Endothelial cell of umbilical vein (primary cell): ENCODE measurements around the gene ZSWIM7. TPM values are rescaled to one million over a fixed set of nuclear protein-coding genes. Genes with fewer than 3 reads are reported as not detected.

Source experiments
- BruUV-seq: library from RNA; stranded (reverse); fragments of 400-500 nt; replicated peaks from 2 replicates; lab custom pipeline; 2021; lab: Mats Ljungman, UMichigan
- CTCF ChIA-PET: fragments of 300-600, 350-600 bp; sonication (Branson Sonifier 250); formaldehyde crosslinking; loops from one replicate; lab custom pipeline; 2021; ENCODE audit warnings: antibody characterized with exemption, inconsistent platforms; lab: Charles Lee
- POLR2A ChIA-PET: fragments of 300-600, 350-600 bp; sonication (Branson Sonifier 250); formaldehyde crosslinking; loops from one replicate; lab custom pipeline; 2021; ENCODE audit warnings: antibody characterized with exemption, inconsistent platforms; lab: Charles Lee
- DNase-seq: peaks from one replicate; pipeline ENCODE4 v3.0.0-alpha.2; 2011; ENCODE audit warnings: low read depth, low spot score
- FAIRE-seq: peaks from 2 replicates; lab custom pipeline; 2011; peaks lifted over from hg19 to GRCh38; lab: Jason Lieb, UNC
- H2AFZ ChIP-seq: 2 replicates; pipeline ENCODE4 v1.6.0; 2012; ENCODE audit warnings: low read depth, low read length, control low read depth, inconsistent platforms
- H3K27ac ChIP-seq: 2 replicates; pipeline ENCODE4 v1.5.1; 2011; ENCODE audit warnings: low read depth, mild to moderate bottlenecking, control low read depth, low read length, moderate library complexity; ENCODE audit not compliant: insufficient read depth
- H3K27me3 ChIP-seq, 2 experiments: 2 replicates each; pipeline versions ENCODE4 v1.6.0 to v1.6.1; 2011; ENCODE audit warnings: low read length in 2 of 2, mixed read lengths in 1 of 2; ENCODE audit not compliant: control insufficient read depth in 2 of 2, insufficient read depth in 2 of 2
- H3K36me3 ChIP-seq, 2 experiments: 2 replicates in 1 of 2; 3 replicates in 1 of 2; pipeline ENCODE4 v1.5.1; 2011; ENCODE audit warnings: low read length in 2 of 2, mild to moderate bottlenecking in 1 of 2, moderate library complexity in 1 of 2; ENCODE audit not compliant: control insufficient read depth in 2 of 2, insufficient read depth in 2 of 2; ENCODE audit errors: extremely low read depth in 1 of 2
- H3K4me1 ChIP-seq: 3 replicates; pipeline ENCODE4 v1.5.1; 2011; ENCODE audit warnings: mild to moderate bottlenecking, low read length; ENCODE audit not compliant: control insufficient read depth, insufficient read depth; ENCODE audit errors: extremely low read depth
- H3K4me2 ChIP-seq: 2 replicates; pipeline ENCODE4 v1.6.1; 2011; ENCODE audit warnings: low read length, control low read depth, mixed read lengths; ENCODE audit not compliant: insufficient read depth
- H3K4me3 ChIP-seq, 3 experiments: fragments of 200-600 bp in 1 of 3; sonication (generic), shearing (Covaris generic) in 1 of 3; replicated peaks in 1 of 3; 2 replicates each; pipeline ENCODE4 v1.5.1; 2011 to 2016; ENCODE audit warnings: control low read depth in 3 of 3, low read length in 3 of 3, mild to moderate bottlenecking in 2 of 3, inconsistent platforms in 1 of 3, low read depth in 1 of 3, moderate library complexity in 1 of 3; ENCODE audit not compliant: insufficient read depth in 1 of 3
- H3K79me2 ChIP-seq: 2 replicates; pipeline ENCODE4 v1.6.0; 2012; ENCODE audit warnings: low read length, inconsistent platforms; ENCODE audit not compliant: control insufficient read depth, insufficient read depth
- H3K9ac ChIP-seq: replicated peaks from 2 replicates; pipeline ENCODE3; 2011; ENCODE audit warnings: low read length, control low read depth; ENCODE audit not compliant: insufficient read depth; ENCODE audit errors: extremely low read depth
- H3K9me1 ChIP-seq: replicated peaks from 3 replicates; pipeline ENCODE4 v1.6.0; 2011; ENCODE audit warnings: mild to moderate bottlenecking, low read length; ENCODE audit not compliant: control insufficient read depth, insufficient read depth; ENCODE audit errors: extremely low read depth
- H3K9me3 ChIP-seq: replicated peaks from 2 replicates; pipeline ENCODE4 v1.5.1; 2012; ENCODE audit warnings: low read length, inconsistent platforms; ENCODE audit not compliant: control insufficient read depth, insufficient read depth
- H4K20me1 ChIP-seq: replicated peaks from 2 replicates; pipeline ENCODE3; 2011; ENCODE audit warnings: mild to moderate bottlenecking, low read length; ENCODE audit not compliant: control insufficient read depth, insufficient read depth; ENCODE audit errors: extremely low read depth
- EZH2 ChIP-seq: IDR thresholded peaks from 2 replicates; pipeline ENCODE4 v1.6.1; 2012; ENCODE audit warnings: borderline replicate concordance, low read depth, mild to moderate bottlenecking, moderate library complexity, low read length, inconsistent platforms; ENCODE audit not compliant: severe bottlenecking
- FOS ChIP-seq: IDR thresholded peaks from 2 replicates; pipeline ENCODE4 v1.6.1; 2011; ENCODE audit warnings: mild to moderate bottlenecking, low read length, moderate library complexity, borderline replicate concordance; ENCODE audit not compliant: insufficient read depth
- GATA2 ChIP-seq: IDR thresholded peaks from 2 replicates; pipeline ENCODE4 v1.7.0; 2011; ENCODE audit warnings: low read depth, mild to moderate bottlenecking, moderate library complexity, mixed read lengths, low read length; ENCODE audit not compliant: insufficient read length, insufficient read depth
- JUN ChIP-seq: IDR thresholded peaks from 2 replicates; pipeline ENCODE4 v1.6.1; 2011; ENCODE audit warnings: borderline replicate concordance, low read depth; ENCODE audit not compliant: insufficient read length, insufficient read depth
- MYC ChIP-seq: IDR thresholded peaks from one replicate; pipeline ENCODE4 v1.6.1; 2011; ENCODE audit warnings: mild to moderate bottlenecking, low read depth, low read length
- POLR2A ChIP-seq: IDR thresholded peaks from 2 replicates; pipeline ENCODE4 v1.6.1; 2012; ENCODE audit warnings: low read depth, mild to moderate bottlenecking, control low read depth, low read length
- POLR2AphosphoS5 ChIP-seq: IDR thresholded peaks from 2 replicates; pipeline ENCODE4 v1.6.1; 2012; ENCODE audit warnings: low read depth, mild to moderate bottlenecking, control low read depth, low read length, moderate library complexity; ENCODE audit not compliant: insufficient read depth
- dilution Hi-C: fragments of 300-500 bp; cut with MboI; formaldehyde crosslinking; loops from one replicate; pipeline ENCODE4 v1.15.0; 2019; ENCODE audit warnings: low sequenced_read_pairs; ENCODE audit not compliant: extremely low pct_ligation_motif_present
- intact Hi-C: fragments of 100-400 bp; cut with micrococcal nuclease; formaldehyde crosslinking; loops from one replicate; pipeline ENCODE4 v1.10.0; 2022
- polyA plus RNA-seq, 4 experiments: library from polyadenylated mRNA; depleted of rRNA in 3 of 4; stranded (reverse) in 3 of 4; unstranded in 1 of 4; fragments of >200 nt; gene quantifications; 2 replicates each; pipeline versions ENCODE4 v1.2.1 to v1.2.3, GENCODE V29; 2011 to 2012; ENCODE audit warnings: missing spikeins in 1 of 4
- total RNA-seq: library from RNA; stranded (reverse); gene quantifications from 2 replicates; pipeline ENCODE4 v1.2.3, GENCODE V29; 2021
- TF ChIP-seq, protein P1 (sequence below), 2 donors: IDR thresholded peaks; 1 replicate in 1 of 2; 2 replicates in 1 of 2; pipeline ENCODE4 v1.5.1; 2011; ENCODE audit warnings: low read length in 2 of 2, mild to moderate bottlenecking in 2 of 2, moderate library complexity in 2 of 2, control low read depth in 1 of 2, inconsistent platforms in 1 of 2, low read depth in 1 of 2; ENCODE audit not compliant: insufficient read depth in 1 of 2; ENCODE audit errors: extremely low read depth in 1 of 2
- TF ChIP-seq, protein P2 (sequence below): IDR thresholded peaks from 2 replicates; pipeline ENCODE4 v1.6.1; 2011; ENCODE audit not compliant: insufficient read depth, insufficient read length

Gene ZSWIM7
- total and polyA plus RNA-seq, 2 donors (not counting 3 experiments of a cell fraction or from before 2014, with no cell fraction given), result 18.0 to 33.8 TPM

DNA sequence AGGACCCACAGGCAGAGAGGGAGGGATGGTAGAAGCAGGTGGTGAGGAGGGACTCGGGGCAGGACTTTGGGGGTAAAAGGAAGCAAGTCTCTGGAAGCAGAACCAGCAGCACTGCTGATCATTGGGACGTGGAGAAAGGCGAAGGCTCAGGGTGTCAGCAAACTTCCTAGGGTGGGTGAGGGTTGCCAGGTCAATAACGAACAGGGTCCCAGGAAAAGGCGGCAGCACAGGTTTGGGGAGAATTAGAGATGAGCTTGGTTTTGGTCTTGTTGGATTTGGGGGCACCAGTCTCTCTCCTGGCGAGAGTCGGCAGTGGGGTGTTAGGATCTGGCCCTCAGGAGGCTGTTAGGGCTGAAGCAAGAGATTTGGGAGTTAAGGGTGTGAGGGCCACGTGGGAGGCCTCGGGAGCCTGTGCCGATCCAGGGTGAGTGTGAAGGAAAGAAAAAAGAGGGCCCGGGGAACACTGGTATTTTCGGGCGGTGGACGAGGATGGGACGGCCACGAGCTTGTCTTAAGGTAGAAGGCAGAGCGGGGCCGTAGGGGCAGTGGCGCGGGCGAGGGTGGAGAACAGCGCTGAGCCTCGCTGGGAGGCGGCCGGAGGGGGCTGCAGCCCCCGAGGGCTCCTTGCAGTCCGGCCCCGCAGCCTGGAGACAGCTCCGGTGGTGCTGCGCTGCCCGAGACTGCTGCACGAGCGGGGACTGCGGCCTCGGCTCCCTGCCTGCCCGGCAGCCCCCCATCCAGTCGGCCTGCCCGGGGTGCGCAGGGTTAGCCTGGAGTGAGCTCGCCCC is 55.3 kb downstream of the ZSWIM7 start:
- Histone ChIP-seq H3K27me3 (no peaks in the 10 kb centered on the region), H3K27ac (no peak overlapping the region), H3K4me3 (peak overlapping the region in 1 of 3 experiments; percentile 56), H3K4me2 (peak overlapping the region; percentile 92), H3K36me3 (no peaks in the 10 kb centered on the region), H3K9me3 (no peaks in the 10 kb centered on the region), H4K20me1 (no peaks in the 10 kb centered on the region), H3K9me1 (no peaks in the 10 kb centered on the region), H3K79me2 (peaks cover 29% of the 10 kb centered on the region), H3K4me1 (peaks cover 26% of the 10 kb centered on the region), H2AFZ (peak overlapping the region; percentile 99), H3K9ac (no peak overlapping the region)
- ChIA-PET CTCF (interaction anchor here (0.8 to 5.7 kb wide), 15 partner anchors 10 to 115 kb away, joined by 3 to 133 read pairs (median 9); partner anchors contain the start of genes TTC19 and ZSWIM7), POLR2A (interaction anchor here (2.1 kb wide), 1 partner anchor 55 kb away, joined by 7 read pairs; the partner anchor contains the start of genes TTC19 and ZSWIM7)
- intact Hi-C loops (loop anchor here (2.0 to 5.0 kb wide), 5 partner anchors 15 to 683 kb away; no protein-coding TSS in a partner anchor), dilution Hi-C loops (no loop called here)
- TF ChIP-seq JUN, result no peak
- no peak for TF ChIP-seq FOS
- TF ChIP-seq, protein P1, sequence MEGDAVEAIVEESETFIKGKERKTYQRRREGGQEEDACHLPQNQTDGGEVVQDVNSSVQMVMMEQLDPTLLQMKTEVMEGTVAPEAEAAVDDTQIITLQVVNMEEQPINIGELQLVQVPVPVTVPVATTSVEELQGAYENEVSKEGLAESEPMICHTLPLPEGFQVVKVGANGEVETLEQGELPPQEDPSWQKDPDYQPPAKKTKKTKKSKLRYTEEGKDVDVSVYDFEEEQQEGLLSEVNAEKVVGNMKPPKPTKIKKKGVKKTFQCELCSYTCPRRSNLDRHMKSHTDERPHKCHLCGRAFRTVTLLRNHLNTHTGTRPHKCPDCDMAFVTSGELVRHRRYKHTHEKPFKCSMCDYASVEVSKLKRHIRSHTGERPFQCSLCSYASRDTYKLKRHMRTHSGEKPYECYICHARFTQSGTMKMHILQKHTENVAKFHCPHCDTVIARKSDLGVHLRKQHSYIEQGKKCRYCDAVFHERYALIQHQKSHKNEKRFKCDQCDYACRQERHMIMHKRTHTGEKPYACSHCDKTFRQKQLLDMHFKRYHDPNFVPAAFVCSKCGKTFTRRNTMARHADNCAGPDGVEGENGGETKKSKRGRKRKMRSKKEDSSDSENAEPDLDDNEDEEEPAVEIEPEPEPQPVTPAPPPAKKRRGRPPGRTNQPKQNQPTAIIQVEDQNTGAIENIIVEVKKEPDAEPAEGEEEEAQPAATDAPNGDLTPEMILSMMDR (IDR thresholded peaks at IDR 0.05; ENCODE audit: extremely low read depth in 1 of 2, insufficient read depth in 1 of 2, low read depth in 1 of 2, low read length in 2 of 2), result no peak
- TF ChIP-seq POLR2A, result no peak
- TF ChIP-seq GATA2, result no peak
- TF ChIP-seq, protein P2, sequence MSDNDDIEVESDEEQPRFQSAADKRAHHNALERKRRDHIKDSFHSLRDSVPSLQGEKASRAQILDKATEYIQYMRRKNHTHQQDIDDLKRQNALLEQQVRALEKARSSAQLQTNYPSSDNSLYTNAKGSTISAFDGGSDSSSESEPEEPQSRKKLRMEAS, result no peak
- TF ChIP-seq POLR2AphosphoS5, result no peak
- TF ChIP-seq MYC, result no peak
- no peak for TF ChIP-seq EZH2
- DNase-seq (no peak), FAIRE-seq (no peak)
- BruUV-seq, result no TSS peak
